Measurements from ENCODE around the gene P2RY6.
A peak's percentile ranks its signal among the peaks of the same experiment; 100 is the strongest.

P2RY6 gene, protein sequence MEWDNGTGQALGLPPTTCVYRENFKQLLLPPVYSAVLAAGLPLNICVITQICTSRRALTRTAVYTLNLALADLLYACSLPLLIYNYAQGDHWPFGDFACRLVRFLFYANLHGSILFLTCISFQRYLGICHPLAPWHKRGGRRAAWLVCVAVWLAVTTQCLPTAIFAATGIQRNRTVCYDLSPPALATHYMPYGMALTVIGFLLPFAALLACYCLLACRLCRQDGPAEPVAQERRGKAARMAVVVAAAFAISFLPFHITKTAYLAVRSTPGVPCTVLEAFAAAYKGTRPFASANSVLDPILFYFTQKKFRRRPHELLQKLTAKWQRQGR

DNA sequence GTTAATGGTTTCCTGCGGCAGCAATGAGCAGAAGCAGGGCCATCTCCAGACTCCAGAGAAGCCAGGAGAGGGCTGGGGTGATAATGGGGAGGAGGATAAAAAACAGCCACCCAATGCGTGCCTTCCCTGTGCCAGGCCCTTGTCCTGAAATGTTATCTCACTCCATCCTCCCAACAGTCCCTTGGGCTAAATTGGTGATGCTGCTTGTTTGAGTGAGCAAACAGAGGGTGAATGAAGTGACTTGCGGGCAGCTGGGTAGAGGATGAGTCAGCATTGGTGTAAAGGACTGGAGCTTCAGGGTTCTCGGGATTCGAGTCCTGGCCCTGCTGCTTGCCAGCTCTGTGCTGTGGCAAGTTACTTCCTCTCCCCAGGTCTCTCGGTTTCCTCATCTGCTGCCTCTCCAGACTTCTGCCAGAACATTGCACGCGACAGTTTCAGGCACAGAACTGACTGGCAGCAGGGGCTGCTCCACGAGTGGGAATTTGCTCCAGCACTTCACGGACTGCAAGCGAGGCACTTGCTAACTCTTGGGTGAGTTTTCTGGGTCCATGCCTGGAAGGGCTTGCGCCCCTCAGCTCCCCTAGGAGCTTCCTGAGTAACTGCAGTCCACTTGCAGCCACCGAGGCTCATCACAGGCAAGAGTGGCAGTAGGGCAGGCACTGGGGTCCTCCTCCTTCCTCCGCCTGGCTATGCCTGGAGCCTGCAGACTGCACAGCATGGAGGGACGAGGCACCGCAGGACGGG lies at the start of gene P2RY6:
Gene P2RY6 (plus strand): TSS at position 403 of the 744 bp plus-strand sequence. CDS start 24,181 bp downstream, outside the sequence.
- no peaks in the 10 kb centered on the region for H3K27me3 ChIP-seq (ENCODE audit: insufficient read depth, low read length, poor library complexity, severe bottlenecking)
- H3K9ac ChIP-seq (ENCODE audit: low read depth, low read length, poor library complexity, severe bottlenecking): no peak within 1 kb of the TSS
- H3K9me2 ChIP-seq (replicated peaks; ENCODE audit: low read depth, low read length): no peaks in the 10 kb centered on the region
- H3K4me3 ChIP-seq (ENCODE audit: low read length, poor library complexity, severe bottlenecking): no peak within 1 kb of the TSS
- no peaks in the 10 kb centered on the region for H3K79me2 ChIP-seq (ENCODE audit: insufficient read depth, low read length)
- H3K4me2 ChIP-seq (ENCODE audit: low read depth, low read length, poor library complexity, severe bottlenecking): no peak within 1 kb of the TSS
- H2AFZ ChIP-seq (ENCODE audit: low read length): no peak within 1 kb of the TSS
- no peaks in the 10 kb centered on the region for H3F3A ChIP-seq (ENCODE audit: low read depth)
- H4K20me1 ChIP-seq (ENCODE audit: insufficient read depth, low read length, poor library complexity, severe bottlenecking): no peaks in the 10 kb centered on the region
- peaks cover 9% of the 10 kb centered on the region for H3K4me1 ChIP-seq (ENCODE audit: insufficient read depth, low read length, poor library complexity, severe bottlenecking)
- no peaks in the 10 kb centered on the region for H3K36me3 ChIP-seq (ENCODE audit: insufficient read depth, low read length)
- H3K9me3 ChIP-seq (ENCODE audit: insufficient read depth, low read depth, low read length): no peaks in the 10 kb centered on the region
- TF ChIP-seq, protein P1, sequence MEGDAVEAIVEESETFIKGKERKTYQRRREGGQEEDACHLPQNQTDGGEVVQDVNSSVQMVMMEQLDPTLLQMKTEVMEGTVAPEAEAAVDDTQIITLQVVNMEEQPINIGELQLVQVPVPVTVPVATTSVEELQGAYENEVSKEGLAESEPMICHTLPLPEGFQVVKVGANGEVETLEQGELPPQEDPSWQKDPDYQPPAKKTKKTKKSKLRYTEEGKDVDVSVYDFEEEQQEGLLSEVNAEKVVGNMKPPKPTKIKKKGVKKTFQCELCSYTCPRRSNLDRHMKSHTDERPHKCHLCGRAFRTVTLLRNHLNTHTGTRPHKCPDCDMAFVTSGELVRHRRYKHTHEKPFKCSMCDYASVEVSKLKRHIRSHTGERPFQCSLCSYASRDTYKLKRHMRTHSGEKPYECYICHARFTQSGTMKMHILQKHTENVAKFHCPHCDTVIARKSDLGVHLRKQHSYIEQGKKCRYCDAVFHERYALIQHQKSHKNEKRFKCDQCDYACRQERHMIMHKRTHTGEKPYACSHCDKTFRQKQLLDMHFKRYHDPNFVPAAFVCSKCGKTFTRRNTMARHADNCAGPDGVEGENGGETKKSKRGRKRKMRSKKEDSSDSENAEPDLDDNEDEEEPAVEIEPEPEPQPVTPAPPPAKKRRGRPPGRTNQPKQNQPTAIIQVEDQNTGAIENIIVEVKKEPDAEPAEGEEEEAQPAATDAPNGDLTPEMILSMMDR (conservative IDR thresholded peaks at IDR 0.05; ENCODE audit: low read length): no peak
- no peak for TF ChIP-seq EZH2phosphoT487 (IDR thresholded peaks at IDR 0.05; ENCODE audit: borderline replicate concordance)

DNA sequence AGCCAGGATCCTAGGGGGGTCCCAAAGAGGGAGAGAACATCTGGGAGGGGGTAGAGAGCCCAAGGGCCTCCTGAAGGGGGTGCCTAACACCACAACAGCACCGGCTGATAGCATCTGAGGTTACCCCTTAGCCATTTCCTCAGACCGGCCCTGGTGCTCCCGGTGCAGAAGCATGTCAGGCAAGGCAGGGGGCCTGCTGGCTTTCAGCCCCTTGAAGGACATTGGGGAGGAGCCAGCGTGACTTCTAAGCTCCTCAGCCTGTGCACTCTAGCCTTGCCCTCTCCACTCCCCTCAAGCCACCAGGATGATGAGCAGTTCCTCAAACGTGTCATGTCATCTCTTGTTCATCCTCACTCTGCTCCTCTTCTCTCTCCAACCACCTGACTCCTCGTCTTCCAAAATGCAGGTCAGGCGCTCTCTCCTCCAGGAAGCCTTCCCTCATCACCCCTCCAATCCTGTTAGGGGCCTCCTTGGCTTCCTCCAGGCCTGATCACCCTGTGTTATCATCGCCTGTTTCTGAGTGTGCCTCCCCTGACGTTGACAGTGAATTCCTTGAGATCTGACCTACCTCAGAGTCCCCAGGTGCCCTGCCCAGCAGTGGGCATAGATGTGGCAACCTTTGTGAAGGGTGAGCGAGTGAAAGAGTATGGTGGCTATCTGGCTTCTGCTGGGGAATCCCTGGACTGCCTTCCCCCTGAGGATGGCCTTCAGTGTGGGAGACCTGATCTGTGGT lies 48.0 kb upstream of the P2RY6 start:
- H3K9me3 ChIP-seq (ENCODE audit: insufficient read depth, low read depth, low read length): no peaks in the 10 kb centered on the region
- TF ChIP-seq, protein P1 (conservative IDR thresholded peaks at IDR 0.05; ENCODE audit: low read length): no peak
- no peak for TF ChIP-seq EZH2phosphoT487 (IDR thresholded peaks at IDR 0.05; ENCODE audit: borderline replicate concordance)
- H3F3A ChIP-seq (ENCODE audit: low read depth): no peaks in the 10 kb centered on the region
- no peaks in the 10 kb centered on the region for H4K20me1 ChIP-seq (ENCODE audit: insufficient read depth, low read length, poor library complexity, severe bottlenecking)
- H2AFZ ChIP-seq (ENCODE audit: low read length): peak overlapping the region; percentile 21; the same call in 1 of the 2 replicates
- no peak overlapping the region for H3K9ac ChIP-seq (ENCODE audit: low read depth, low read length, poor library complexity, severe bottlenecking)
- H3K4me1 ChIP-seq (ENCODE audit: insufficient read depth, low read length, poor library complexity, severe bottlenecking): peaks cover 18% of the 10 kb centered on the region
- no peaks in the 10 kb centered on the region for H3K27me3 ChIP-seq (ENCODE audit: insufficient read depth, low read length, poor library complexity, severe bottlenecking)
- no peaks in the 10 kb centered on the region for H3K36me3 ChIP-seq (ENCODE audit: insufficient read depth, low read length)
- no peaks in the 10 kb centered on the region for H3K79me2 ChIP-seq (ENCODE audit: insufficient read depth, low read length)
- H3K4me2 ChIP-seq (ENCODE audit: low read depth, low read length, poor library complexity, severe bottlenecking): peak overlapping the region; percentile 22
- no peaks in the 10 kb centered on the region for H3K9me2 ChIP-seq (replicated peaks; ENCODE audit: low read depth, low read length)
- H3K4me3 ChIP-seq (ENCODE audit: low read length, poor library complexity, severe bottlenecking): no peak overlapping the region

DNA sequence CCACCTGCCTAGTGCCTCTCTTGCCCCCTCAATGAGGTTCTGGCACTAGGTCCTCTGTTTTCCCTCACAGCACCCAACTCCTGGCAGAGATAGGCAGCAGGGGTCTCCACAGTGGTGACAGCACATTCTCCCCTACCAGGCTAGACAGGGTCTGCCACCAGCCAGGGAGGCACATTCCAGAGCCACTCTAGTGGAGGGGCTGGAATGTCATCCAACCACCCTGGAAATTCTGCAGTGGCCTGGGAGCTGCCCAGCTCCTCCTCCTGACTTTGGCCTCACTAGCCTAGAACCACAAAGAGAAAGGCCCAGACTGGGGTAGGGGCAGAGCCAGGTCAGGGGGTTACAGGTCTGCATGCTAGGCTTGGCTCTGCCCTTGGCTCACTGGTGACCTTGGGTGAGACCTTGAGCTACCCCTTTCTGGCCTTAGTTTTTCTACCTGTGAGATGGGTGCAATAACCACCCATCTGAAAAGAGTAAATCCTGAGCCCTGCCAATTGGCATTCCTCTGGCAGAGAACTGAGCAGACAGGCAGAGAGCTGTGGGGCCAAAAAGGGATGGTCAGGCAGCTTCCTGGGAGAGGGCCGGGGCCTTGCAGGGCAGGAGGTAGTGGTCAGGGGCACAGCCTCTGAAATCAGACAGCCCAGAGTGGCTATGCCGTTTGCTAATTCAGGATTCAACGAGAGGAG lies 47.0 kb upstream of the P2RY6 start:
- no peaks in the 10 kb centered on the region for H3K9me2 ChIP-seq (replicated peaks; ENCODE audit: low read depth, low read length)
- H4K20me1 ChIP-seq (ENCODE audit: insufficient read depth, low read length, poor library complexity, severe bottlenecking): no peaks in the 10 kb centered on the region
- no peaks in the 10 kb centered on the region for H3F3A ChIP-seq (ENCODE audit: low read depth)
- no peaks in the 10 kb centered on the region for H3K9me3 ChIP-seq (ENCODE audit: insufficient read depth, low read depth, low read length)
- H2AFZ ChIP-seq (ENCODE audit: low read length): no peak overlapping the region
- peaks cover 18% of the 10 kb centered on the region for H3K4me1 ChIP-seq (ENCODE audit: insufficient read depth, low read length, poor library complexity, severe bottlenecking)
- no peaks in the 10 kb centered on the region for H3K27me3 ChIP-seq (ENCODE audit: insufficient read depth, low read length, poor library complexity, severe bottlenecking)
- H3K4me3 ChIP-seq (ENCODE audit: low read length, poor library complexity, severe bottlenecking): no peak overlapping the region
- no peaks in the 10 kb centered on the region for H3K36me3 ChIP-seq (ENCODE audit: insufficient read depth, low read length)
- no peaks in the 10 kb centered on the region for H3K79me2 ChIP-seq (ENCODE audit: insufficient read depth, low read length)
- TF ChIP-seq EZH2phosphoT487 (IDR thresholded peaks at IDR 0.05; ENCODE audit: borderline replicate concordance): no peak
- TF ChIP-seq, protein P1 (conservative IDR thresholded peaks at IDR 0.05; ENCODE audit: low read length): no peak
- H3K4me2 ChIP-seq (ENCODE audit: low read depth, low read length, poor library complexity, severe bottlenecking): peak overlapping the region; percentile 22
- H3K9ac ChIP-seq (ENCODE audit: low read depth, low read length, poor library complexity, severe bottlenecking): no peak overlapping the region
